ENCODE measurements around the gene MECR.

GRCh38 chr1:29145739-29146437 is 84.8 kb downstream of the MECR start:
- TF ChIP-seq POLR2AphosphoS5 (IDR thresholded peaks at IDR 0.05; ENCODE audit: borderline replicate concordance, low read depth, low read length), result no peak
- TF ChIP-seq EZH2 (IDR thresholded peaks at IDR 0.05), result no peak

Data from SK-N-MC (cell line).